Neural progenitor cell (in vitro differentiated cells): ENCODE results near the gene PARP14.
"Not testable (repeated sequence)": the region's sequence is repeated elsewhere in the genome, so short reads cannot be mapped to it uniquely, and the experiment has no call there.

Source experiments
- CTCF ChIP-seq: fragments of 200-600 bp; sonication (generic); IDR thresholded peaks from 2 replicates; pipeline ENCODE4 v1.5.1; 2017; ENCODE audit warnings: antibody characterized with exemption, mild to moderate bottlenecking
- EZH2 ChIP-seq: fragments of 200-600 bp; sonication (generic); IDR thresholded peaks from 2 replicates; pipeline ENCODE4 v1.6.1; 2017; ENCODE audit warnings: antibody characterized with exemption, mild to moderate bottlenecking, moderate library complexity
- EZH2phosphoT487 ChIP-seq: fragments of 200-600 bp; sonication (generic); IDR thresholded peaks from 2 replicates; pipeline ENCODE4 v1.6.1; 2017; ENCODE audit warnings: antibody characterized with exemption

GRCh38 chr3:122710616-122711251, 30.1 kb downstream of the PARP14 start:
- TF ChIP-seq CTCF, EZH2, EZH2phosphoT487: not testable (repeated sequence)
